HG02885 (cell line): ENCODE results near the gene MIOS.
"Not testable (repeated sequence)": the region's sequence is repeated elsewhere in the genome, so short reads cannot be mapped to it uniquely, and the experiment has no call there.

ENCODE experiments used
- ATAC-seq: cut with Tn5 transposase; IDR thresholded peaks from one replicate; pipeline ENCODE4 v1.9.1; 2021; ENCODE audit warnings: mild to moderate bottlenecking; ENCODE audit not compliant: unreplicated experiment, poor library complexity

MIOS gene

GRCh38 chr7:7640221-7641128 is 73.8 kb downstream of the MIOS start, which contains the start of gene UMAD1:
TSS of gene UMAD1 (plus strand) at chr7:7640752. CDS start at chr7:7673372, 32,620 bp downstream.
- ATAC-seq: peak; percentile 96

- peak; percentile 21 for ATAC-seq
Observed at GRCh38 chr7:7641129-7641663, 74.5 kb downstream of the MIOS start.

- ATAC-seq: no peak
Observed at GRCh38 chr7:7642081-7642480, 75.4 kb downstream of the MIOS start.

GRCh38 chr7:7647495-7648036 is 80.9 kb downstream of the MIOS start:
- ATAC-seq: no peak

GRCh38 chr7:7650682-7651206 is 84.1 kb downstream of the MIOS start:
- no peak for ATAC-seq

GRCh38 chr7:7651479-7651878 is 84.8 kb downstream of the MIOS start:
- no peak for ATAC-seq

GRCh38 chr7:7652798-7653540 is 86.3 kb downstream of the MIOS start:
- ATAC-seq: no peak

GRCh38 chr7:7653593-7654187 is 87.0 kb downstream of the MIOS start:
- ATAC-seq: no peak

GRCh38 chr7:7654964-7655715 is 88.5 kb downstream of the MIOS start:
- ATAC-seq: no peak

GRCh38 chr7:7656459-7656858 is 89.8 kb downstream of the MIOS start:
- ATAC-seq: not testable (repeated sequence)
